ENCODE results near the gene ANXA4.
A peak's percentile ranks its signal among the peaks of the same experiment; 100 is the strongest.
"Not testable (repeated sequence)": the region's sequence is repeated elsewhere in the genome, so short reads cannot be mapped to it uniquely, and the experiment has no call there.

ANXA4 gene

GRCh38 chr2:69807821-69808540, 66.0 kb downstream of the ANXA4 start:
- no peak for DNase-seq (ENCODE audit: low read depth)

- DNase-seq (ENCODE audit: low read depth) = no peak
These were observed 68.6 kb downstream of the ANXA4 start for GRCh38 chr2:69810550-69810949.

GRCh38 chr2:69811018-69811417, 69.1 kb downstream of the ANXA4 start:
- DNase-seq (ENCODE audit: low read depth) = no peak

- no peak for DNase-seq (ENCODE audit: low read depth)
These were observed 69.7 kb downstream of the ANXA4 start for GRCh38 chr2:69811591-69811990.

GRCh38 chr2:69815717-69816116, 73.8 kb downstream of the ANXA4 start:
- DNase-seq (ENCODE audit: low read depth) = no peak

GRCh38 chr2:69816923-69817542, 75.1 kb downstream of the ANXA4 start:
- peak; percentile 74 for DNase-seq (ENCODE audit: low read depth)

GRCh38 chr2:69817729-69818501, 76.0 kb downstream of the ANXA4 start:
- DNase-seq (ENCODE audit: low read depth) = no peak

- DNase-seq (ENCODE audit: low read depth) = peak; percentile 59
These were observed 86.0 kb downstream of the ANXA4 start for GRCh38 chr2:69827796-69828540.

- no peak for DNase-seq (ENCODE audit: low read depth)
These were observed 87.0 kb downstream of the ANXA4 start for GRCh38 chr2:69828938-69829255.

- DNase-seq (ENCODE audit: low read depth) = peak; percentile 89
These were observed 87.5 kb downstream of the ANXA4 start, which contains the start of gene GMCL1 for GRCh38 chr2:69829256-69830044. TSS of gene GMCL1 (plus strand) at chr2:69829660. CDS start at chr2:69829893, 233 bp downstream.

GRCh38 chr2:69830045-69830905, 88.3 kb downstream of the ANXA4 start:
- DNase-seq (ENCODE audit: low read depth) = no peak

- not testable (repeated sequence) for DNase-seq (ENCODE audit: low read depth)
These were observed 88.9 kb downstream of the ANXA4 start for GRCh38 chr2:69830906-69831241.

- DNase-seq (ENCODE audit: low read depth) = no peak
These were observed 89.5 kb downstream of the ANXA4 start for GRCh38 chr2:69831354-69831905.

GRCh38 chr2:69833752-69834151, 91.8 kb downstream of the ANXA4 start:
- DNase-seq (ENCODE audit: low read depth) = no peak

- no peak for DNase-seq (ENCODE audit: low read depth)
These were observed 93.7 kb downstream of the ANXA4 start for GRCh38 chr2:69835666-69836065.

GRCh38 chr2:69836316-69836715, 94.4 kb downstream of the ANXA4 start:
- no peak for DNase-seq (ENCODE audit: low read depth)

- no peak for DNase-seq (ENCODE audit: low read depth)
These were observed 95.6 kb downstream of the ANXA4 start for GRCh38 chr2:69837533-69837932.

GRCh38 chr2:69843993-69844392, 102.1 kb downstream of the ANXA4 start:
- no peak for DNase-seq (ENCODE audit: low read depth)

GRCh38 chr2:69844560-69844959, 102.6 kb downstream of the ANXA4 start:
- DNase-seq (ENCODE audit: low read depth) = no peak

Data from stromal cell of bone marrow (primary cell).